HG03521 (cell line): ENCODE measurements around the gene GARRE1.

Experiments
- ATAC-seq: cut with Tn5 transposase; IDR thresholded peaks from one replicate; pipeline ENCODE4 v1.9.1; 2021; ENCODE audit warnings: mild to moderate bottlenecking, moderate library complexity; ENCODE audit not compliant: unreplicated experiment

Gene GARRE1

GRCh38 chr19:34284505-34284904 lies 30.2 kb downstream of the GARRE1 start:
- no peak for ATAC-seq

- ATAC-seq = no peak
Measured at GRCh38 chr19:34287662-34288140, 33.3 kb downstream of the GARRE1 start.

DNA sequence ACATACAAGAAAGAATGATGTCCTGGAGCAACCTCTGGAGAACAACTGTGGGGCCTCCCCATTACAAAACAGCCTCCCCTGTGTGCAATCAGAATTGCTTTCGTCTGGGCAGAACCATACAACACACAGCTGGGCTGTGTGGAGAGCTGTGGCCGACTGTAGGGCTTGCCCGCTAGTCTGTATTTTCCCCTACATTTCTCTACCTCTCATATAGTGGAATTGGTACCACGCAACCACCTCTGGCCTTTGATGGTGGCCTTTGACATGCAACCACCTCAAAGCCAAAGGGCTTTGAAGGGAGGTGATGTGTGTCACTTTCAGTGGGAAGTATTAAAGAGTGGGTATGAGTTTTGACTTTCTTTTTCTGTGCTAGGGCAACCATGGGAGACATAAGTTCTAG lies 34.0 kb downstream of the GARRE1 start:
- no peak for ATAC-seq

- no peak for ATAC-seq
Measured at GRCh38 chr19:34291235-34291634, 36.9 kb downstream of the GARRE1 start.

DNA sequence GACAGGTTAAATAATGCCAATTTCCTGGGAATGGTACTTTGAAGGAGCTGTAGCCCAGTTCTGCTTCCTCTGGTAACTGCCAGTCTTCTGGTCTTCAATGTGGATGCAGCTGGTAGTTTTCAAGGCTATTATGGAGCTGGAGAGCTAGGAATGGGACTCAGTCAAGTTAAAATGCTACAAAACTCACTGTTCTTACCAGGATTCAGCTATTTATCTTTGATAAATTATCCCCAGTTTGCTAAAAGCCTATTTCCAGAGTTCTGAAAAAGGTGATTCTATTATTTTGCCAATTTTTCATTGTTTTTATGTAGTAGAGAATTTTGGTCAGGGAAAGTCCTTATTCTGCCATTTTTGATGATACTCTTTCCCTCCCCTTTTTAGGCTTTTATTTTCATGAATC lies 40.7 kb downstream of the GARRE1 start:
- no peak for ATAC-seq

- no peak for ATAC-seq
Measured at GRCh38 chr19:34298891-34299520, 44.7 kb downstream of the GARRE1 start.

GRCh38 chr19:34299576-34299975 lies 45.2 kb downstream of the GARRE1 start:
- ATAC-seq = no peak

- ATAC-seq = no peak
Measured at GRCh38 chr19:34300380-34300779, 46.0 kb downstream of the GARRE1 start.

DNA sequence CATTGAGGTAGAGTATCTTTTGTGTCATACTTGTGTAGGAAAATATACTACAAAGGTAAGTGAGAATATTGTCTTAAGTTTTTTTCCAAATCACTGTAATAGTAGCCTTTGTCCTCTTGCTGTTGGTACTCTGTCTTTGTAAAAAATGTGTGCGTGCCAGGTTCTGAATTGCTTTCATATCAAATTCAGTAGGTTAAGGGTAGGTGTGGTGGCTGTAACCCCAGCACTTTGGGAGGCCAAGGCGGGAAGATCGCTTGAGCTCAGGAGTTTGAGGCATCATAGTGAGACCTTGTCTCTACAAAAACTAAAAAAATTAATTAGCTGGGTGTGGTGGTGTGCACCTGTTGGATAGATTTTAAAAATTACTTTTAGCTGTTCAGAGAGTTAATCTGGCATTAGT lies 46.6 kb downstream of the GARRE1 start:
- no peak for ATAC-seq
